ENCODE measurements around the gene SLC9A1. TPM values are rescaled to one million over a fixed set of nuclear protein-coding genes. Genes with fewer than 3 reads are reported as not detected.
"Not testable (repeated sequence)": the region's sequence is repeated elsewhere in the genome, so short reads cannot be mapped to it uniquely, and the experiment has no call there.

The SLC9A1 gene
- polyA plus RNA-seq, 1 donor (not counting 4 experiments of a cell fraction or from before 2014, with no cell fraction given): 12.4 TPM

DNA sequence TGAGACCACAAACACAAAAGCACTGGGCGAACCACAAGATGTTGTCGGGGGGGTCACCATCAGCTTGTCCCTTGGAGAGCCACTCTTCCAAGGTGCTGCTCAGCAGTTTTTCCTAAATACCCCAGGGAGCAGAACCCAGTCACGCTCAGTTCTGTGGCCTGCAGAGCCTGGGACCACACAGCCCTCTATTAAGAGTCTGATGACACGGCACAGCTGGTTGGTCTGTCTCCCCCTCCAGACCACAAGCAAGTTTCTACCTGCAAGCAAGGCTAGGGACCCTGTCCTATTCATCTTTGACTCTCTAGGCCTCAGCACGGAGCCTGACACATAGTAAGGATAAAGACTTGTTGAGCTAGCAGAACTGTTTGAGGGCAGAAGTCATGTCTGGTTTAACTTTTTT is 28.5 kb downstream of the SLC9A1 start:
- no peaks in the 10 kb centered on the region for H3K9me3 ChIP-seq (ENCODE audit: control insufficient read depth, low read depth, low read length)
- no peak overlapping the region for H2AFZ ChIP-seq (ENCODE audit: control insufficient read depth, low read length)
- H3K79me2 ChIP-seq (ENCODE audit: control insufficient read depth, insufficient read depth, low read length): peaks cover 68% of the 10 kb centered on the region
- peaks cover 10% of the 10 kb centered on the region for H4K20me1 ChIP-seq (ENCODE audit: control insufficient read depth, extremely low read depth, insufficient read depth, low read length)
- no peak overlapping the region for H3K4me3 ChIP-seq (ENCODE audit: control insufficient read depth in 2 of 3, extremely low read depth in 1 of 3, insufficient read depth in 2 of 3, low read depth in 1 of 3, low read length in 3 of 3)
- FAIRE-seq (no peak), DNase-seq (ENCODE audit: low read depth, low spot score) (no peak)
- no peak overlapping the region for H3K4me2 ChIP-seq (ENCODE audit: control insufficient read depth, extremely low read depth, insufficient read depth, low read depth, low read length)
- H3K27ac ChIP-seq (ENCODE audit: control insufficient read depth, insufficient read depth, low read length): no peak overlapping the region
- peaks cover 8% of the 10 kb centered on the region for H3K4me1 ChIP-seq (ENCODE audit: control insufficient read depth, extremely low read depth, insufficient read depth, low read length)
- H3K9ac ChIP-seq (ENCODE audit: control insufficient read depth, extremely low read depth, insufficient read depth, low read length): no peak overlapping the region
- H3K9me1 ChIP-seq (ENCODE audit: control insufficient read depth, extremely low read depth, insufficient read depth, low read length): peaks cover 3% of the 10 kb centered on the region
- TF ChIP-seq EZH2 (IDR thresholded peaks at IDR 0.05; ENCODE audit: low read length): no peak
- TF ChIP-seq, protein P1, sequence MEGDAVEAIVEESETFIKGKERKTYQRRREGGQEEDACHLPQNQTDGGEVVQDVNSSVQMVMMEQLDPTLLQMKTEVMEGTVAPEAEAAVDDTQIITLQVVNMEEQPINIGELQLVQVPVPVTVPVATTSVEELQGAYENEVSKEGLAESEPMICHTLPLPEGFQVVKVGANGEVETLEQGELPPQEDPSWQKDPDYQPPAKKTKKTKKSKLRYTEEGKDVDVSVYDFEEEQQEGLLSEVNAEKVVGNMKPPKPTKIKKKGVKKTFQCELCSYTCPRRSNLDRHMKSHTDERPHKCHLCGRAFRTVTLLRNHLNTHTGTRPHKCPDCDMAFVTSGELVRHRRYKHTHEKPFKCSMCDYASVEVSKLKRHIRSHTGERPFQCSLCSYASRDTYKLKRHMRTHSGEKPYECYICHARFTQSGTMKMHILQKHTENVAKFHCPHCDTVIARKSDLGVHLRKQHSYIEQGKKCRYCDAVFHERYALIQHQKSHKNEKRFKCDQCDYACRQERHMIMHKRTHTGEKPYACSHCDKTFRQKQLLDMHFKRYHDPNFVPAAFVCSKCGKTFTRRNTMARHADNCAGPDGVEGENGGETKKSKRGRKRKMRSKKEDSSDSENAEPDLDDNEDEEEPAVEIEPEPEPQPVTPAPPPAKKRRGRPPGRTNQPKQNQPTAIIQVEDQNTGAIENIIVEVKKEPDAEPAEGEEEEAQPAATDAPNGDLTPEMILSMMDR (optimal IDR thresholded peaks at IDR 0.05 in 1 of 3, IDR thresholded peaks at IDR 0.05 in 1 of 3, conservative IDR thresholded peaks at IDR 0.05 in 1 of 3; ENCODE audit: extremely low read depth in 1 of 3, insufficient read depth in 2 of 3, low read length in 3 of 3): no peak
- peaks cover 15 to 24% of the 10 kb centered on the region in 2 experiments for H3K36me3 ChIP-seq (ENCODE audit: control insufficient read depth in 2 of 2, extremely low read depth in 1 of 2, insufficient read depth in 2 of 2, low read length in 2 of 2)
- H3K27me3 ChIP-seq (ENCODE audit: control insufficient read depth, extremely low read depth, insufficient read depth, low read length): no peaks in the 10 kb centered on the region
- dilution Hi-C loops (cut with MboI; ENCODE audit: extremely low pct_ligation_motif_present, low sequenced_read_pairs): no loop called here

DNA sequence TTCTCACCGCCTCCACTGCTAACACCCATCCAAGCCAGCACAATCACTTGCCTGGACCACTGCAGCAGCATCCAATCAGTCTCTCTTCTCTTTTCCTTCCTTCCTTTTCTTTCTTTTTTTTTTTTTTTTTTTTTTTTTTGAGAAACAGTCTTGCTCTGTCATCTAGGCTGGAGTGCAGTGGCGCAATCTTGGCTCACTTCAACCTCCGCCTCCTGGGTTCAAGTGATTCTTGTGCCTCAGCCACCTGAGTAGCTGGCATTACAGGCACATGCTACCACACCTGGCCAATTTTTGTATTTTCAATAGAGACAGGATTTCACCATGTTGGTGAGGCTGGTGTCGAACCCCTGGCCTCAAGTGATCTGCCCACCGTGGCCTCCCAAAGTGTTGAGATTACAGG is 29.8 kb downstream of the SLC9A1 start:
- H3K9ac ChIP-seq (ENCODE audit: control insufficient read depth, extremely low read depth, insufficient read depth, low read length); H3K27ac ChIP-seq (ENCODE audit: control insufficient read depth, insufficient read depth, low read length); H2AFZ ChIP-seq (ENCODE audit: control insufficient read depth, low read length); H3K4me2 ChIP-seq (ENCODE audit: control insufficient read depth, extremely low read depth, insufficient read depth, low read depth, low read length); dilution Hi-C loops (cut with MboI; ENCODE audit: extremely low pct_ligation_motif_present, low sequenced_read_pairs); H3K4me3 ChIP-seq (ENCODE audit: control insufficient read depth in 2 of 3, extremely low read depth in 1 of 3, insufficient read depth in 2 of 3, low read depth in 1 of 3, low read length in 3 of 3); DNase-seq (ENCODE audit: low read depth, low spot score); H3K27me3 ChIP-seq (ENCODE audit: control insufficient read depth, extremely low read depth, insufficient read depth, low read length); H4K20me1 ChIP-seq (ENCODE audit: control insufficient read depth, extremely low read depth, insufficient read depth, low read length); H3K4me1 ChIP-seq (ENCODE audit: control insufficient read depth, extremely low read depth, insufficient read depth, low read length); H3K9me3 ChIP-seq (ENCODE audit: control insufficient read depth, low read depth, low read length); FAIRE-seq; H3K9me1 ChIP-seq (ENCODE audit: control insufficient read depth, extremely low read depth, insufficient read depth, low read length): not testable (repeated sequence)
- peaks cover 13 to 29% of the 10 kb centered on the region in 2 experiments for H3K36me3 ChIP-seq (ENCODE audit: control insufficient read depth in 2 of 2, extremely low read depth in 1 of 2, insufficient read depth in 2 of 2, low read length in 2 of 2)
- peaks cover 68% of the 10 kb centered on the region for H3K79me2 ChIP-seq (ENCODE audit: control insufficient read depth, insufficient read depth, low read length)

DNA sequence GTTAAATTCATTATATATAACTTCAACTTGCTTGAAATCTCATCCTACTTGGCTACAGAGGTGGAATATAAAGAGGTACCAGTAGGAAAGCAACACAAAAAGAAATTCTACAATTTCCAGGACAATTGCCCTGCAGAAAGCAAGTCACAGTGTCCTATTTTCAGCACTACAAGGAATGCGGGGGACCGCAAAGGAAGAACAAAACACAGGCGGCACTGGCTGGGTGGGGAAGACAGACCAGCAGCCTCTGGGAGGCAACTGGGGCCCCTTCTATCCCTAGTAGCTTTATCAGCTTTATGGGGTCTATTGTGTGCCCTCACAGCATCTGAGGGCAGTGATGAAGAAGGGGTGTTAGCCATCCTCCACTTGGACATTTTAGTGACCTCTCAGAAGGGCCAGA is 30.5 kb downstream of the SLC9A1 start:
- Histone ChIP-seq H3K27ac (ENCODE audit: control insufficient read depth, insufficient read depth, low read length) (no peak overlapping the region), H3K9me3 (ENCODE audit: control insufficient read depth, low read depth, low read length) (no peaks in the 10 kb centered on the region), H3K27me3 (ENCODE audit: control insufficient read depth, extremely low read depth, insufficient read depth, low read length) (no peaks in the 10 kb centered on the region), H3K9ac (ENCODE audit: control insufficient read depth, extremely low read depth, insufficient read depth, low read length) (no peak overlapping the region), H3K4me3 (ENCODE audit: control insufficient read depth in 2 of 3, extremely low read depth in 1 of 3, insufficient read depth in 2 of 3, low read depth in 1 of 3, low read length in 3 of 3) (no peak overlapping the region), H3K4me1 (ENCODE audit: control insufficient read depth, extremely low read depth, insufficient read depth, low read length) (peaks cover 8% of the 10 kb centered on the region), H3K79me2 (ENCODE audit: control insufficient read depth, insufficient read depth, low read length) (peaks cover 69% of the 10 kb centered on the region), H3K4me2 (ENCODE audit: control insufficient read depth, extremely low read depth, insufficient read depth, low read depth, low read length) (no peak overlapping the region), H4K20me1 (ENCODE audit: control insufficient read depth, extremely low read depth, insufficient read depth, low read length) (peaks cover 8% of the 10 kb centered on the region), H3K36me3 (ENCODE audit: control insufficient read depth in 2 of 2, extremely low read depth in 1 of 2, insufficient read depth in 2 of 2, low read length in 2 of 2) (peaks cover 9 to 29% of the 10 kb centered on the region in 2 experiments), H3K9me1 (ENCODE audit: control insufficient read depth, extremely low read depth, insufficient read depth, low read length) (peaks cover 3% of the 10 kb centered on the region), H2AFZ (ENCODE audit: control insufficient read depth, low read length) (no peak overlapping the region)
- no peak for DNase-seq (ENCODE audit: low read depth, low spot score)
- no peak for TF ChIP-seq EZH2 (IDR thresholded peaks at IDR 0.05; ENCODE audit: low read length)
- TF ChIP-seq, protein P1 (optimal IDR thresholded peaks at IDR 0.05 in 1 of 3, IDR thresholded peaks at IDR 0.05 in 1 of 3, conservative IDR thresholded peaks at IDR 0.05 in 1 of 3; ENCODE audit: extremely low read depth in 1 of 3, insufficient read depth in 2 of 3, low read length in 3 of 3): no peak
- dilution Hi-C loops (cut with MboI; ENCODE audit: extremely low pct_ligation_motif_present, low sequenced_read_pairs): no loop called here
- no peak for FAIRE-seq

All from keratinocyte (primary cell).